Ovary (tissue), 3 donors: ENCODE measurements around the gene EHHADH.

Experiments
- CTCF ChIP-seq, 3 donors: fragments of 450-650 bp in 2 of 3; fragments of 200-600 bp in 1 of 3; IDR thresholded peaks; one replicate each; pipeline versions ENCODE4 v1.5.1 to v1.8.0; 2016 to 2022; ENCODE audit warnings: antibody characterized with exemption in 3 of 3, mild to moderate bottlenecking in 1 of 3
- EP300 ChIP-seq: sonication (generic); formaldehyde crosslinking; IDR thresholded peaks from one replicate; pipeline ENCODE4 v1.6.1; 2017; ENCODE audit warnings: antibody characterized with exemption
- POLR2A ChIP-seq: fragments of 450-650 bp; IDR thresholded peaks from one replicate; pipeline ENCODE4 v1.6.1; 2017; ENCODE audit warnings: antibody characterized with exemption, mild to moderate bottlenecking, moderate library complexity
- donor health status: DM: no; HTN: no; CAD: no.

- TF ChIP-seq EP300: no peak
- TF ChIP-seq CTCF (IDR thresholded peaks at IDR 0.05): no peak
- TF ChIP-seq POLR2A: no peak
Observed at GRCh38 chr3:185290266-185290665, 36.4 kb upstream of the EHHADH start.
